ENCODE measurements around the gene ZMYM3.
A peak's percentile ranks its signal among the peaks of the same experiment; 100 is the strongest.
"Not testable (repeated sequence)": the region's sequence is repeated elsewhere in the genome, so short reads cannot be mapped to it uniquely, and the experiment has no call there.

Gene ZMYM3

DNA sequence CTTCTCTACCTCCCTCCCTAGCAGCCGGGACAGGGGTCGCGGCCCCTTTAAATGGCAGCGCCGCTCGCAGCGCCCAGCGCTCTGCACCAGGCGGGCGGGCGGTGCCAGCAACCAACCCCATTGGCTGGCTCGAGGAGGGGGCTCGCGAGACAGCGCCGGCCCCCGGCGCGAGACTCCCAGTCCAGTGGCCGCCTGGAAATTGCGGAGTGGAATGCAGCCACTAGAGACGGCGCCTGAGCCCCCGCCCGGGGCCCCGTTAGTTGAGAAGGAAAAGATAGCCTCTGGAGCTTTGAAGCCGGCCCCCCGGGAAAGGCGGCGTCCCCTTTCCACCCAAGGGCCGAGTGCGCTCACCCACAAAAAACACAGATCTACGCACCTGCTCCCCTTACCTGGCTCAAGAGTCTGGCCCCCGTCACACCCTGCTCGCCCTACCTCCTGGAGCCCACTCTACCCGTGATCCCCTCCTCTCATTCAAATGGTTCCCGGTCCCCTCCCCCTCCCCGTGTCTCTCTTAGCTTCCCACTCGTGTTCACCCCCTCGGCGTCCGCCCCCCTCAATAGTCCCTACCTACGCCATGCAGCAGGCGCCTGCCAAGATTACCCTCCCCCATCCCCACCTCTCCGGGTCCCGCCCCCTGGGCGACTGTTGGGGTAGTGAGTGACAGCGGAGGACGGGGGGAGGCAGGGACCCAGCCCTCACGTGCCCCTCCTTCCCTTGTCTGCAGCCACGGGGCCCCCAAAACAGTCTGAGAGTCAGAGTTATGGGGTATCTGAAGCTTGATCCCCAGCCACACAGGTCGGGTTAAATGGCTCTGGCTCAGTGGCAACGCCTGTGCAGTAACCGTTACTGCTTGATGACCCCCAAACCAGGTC, at the start of gene ZMYM3:
ZMYM3 (minus strand) TSS at position 49 of the 872 bp plus-strand sequence. CDS start 885 bp downstream, outside the sequence.
- peak; percentile 76 for DNase-seq

GRCh38 chrX:71302461-71303213, 48.7 kb upstream of the ZMYM3 start:
- no peak for DNase-seq

DNA sequence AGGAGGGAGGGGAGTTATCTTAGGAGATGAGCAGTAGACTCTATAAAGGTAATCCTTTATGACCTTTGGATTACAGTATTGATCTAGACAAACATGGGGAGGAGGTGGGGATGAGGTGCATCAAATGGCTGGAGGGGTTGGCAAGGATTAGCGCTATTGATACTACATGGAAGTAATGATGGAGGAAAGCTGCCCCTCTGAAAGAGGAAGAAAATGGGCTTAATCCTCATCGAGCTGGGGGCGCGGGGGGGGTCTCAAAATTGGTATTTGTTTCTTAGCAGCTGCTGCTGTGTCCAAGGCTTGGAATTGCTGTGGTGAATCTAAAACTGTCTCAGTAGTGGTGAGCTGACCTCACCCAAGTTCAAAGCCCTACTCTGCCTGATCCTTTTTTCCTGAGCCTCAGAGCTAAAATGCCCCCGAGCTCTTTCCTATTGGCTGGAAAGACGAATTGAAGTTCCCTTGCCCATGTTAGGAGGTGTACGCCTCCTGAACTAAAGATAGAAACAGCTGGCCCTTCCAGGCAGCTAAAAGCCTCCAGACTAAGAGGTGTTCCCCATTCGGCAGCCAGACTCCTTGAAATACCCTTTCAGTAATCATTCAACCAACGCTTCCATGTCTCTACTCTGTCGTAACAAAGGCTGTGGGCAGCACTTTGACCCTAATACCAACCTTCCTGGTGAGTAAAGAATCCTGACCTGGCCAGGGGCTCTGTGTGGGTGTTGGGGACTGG, 47.4 kb upstream of the ZMYM3 start, which contains the start of gene ITGB1BP2:
ITGB1BP2 (plus strand) TSS at position 556 of the 730 bp plus-strand sequence; CDS start at position 613, 57 bp downstream.
- no peak for DNase-seq

- DNase-seq, result not testable (repeated sequence)
Measured at GRCh38 chrX:71300495-71300894, 46.6 kb upstream of the ZMYM3 start.

DNA sequence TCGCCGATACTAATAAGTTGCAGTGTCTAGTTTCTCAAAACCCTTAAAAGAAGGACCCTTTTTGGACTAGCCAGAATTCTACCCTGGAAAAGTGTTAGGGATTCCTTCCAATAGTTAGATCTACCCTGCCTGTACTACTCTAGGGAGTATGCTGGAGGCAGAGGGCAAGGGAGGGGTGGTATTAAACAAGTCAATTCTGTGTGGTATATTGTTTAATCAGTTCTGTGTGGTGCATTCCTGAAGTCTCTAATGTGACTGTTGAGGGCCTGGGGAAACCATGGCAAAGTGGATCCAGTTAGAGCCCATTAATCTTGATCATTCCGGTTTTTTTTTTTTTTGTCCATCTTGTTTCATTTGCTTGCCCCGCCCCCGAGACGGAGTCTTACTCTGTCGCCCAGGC, 46.1 kb upstream of the ZMYM3 start:
- not testable (repeated sequence) for DNase-seq

GRCh38 chrX:71298119-71298518, 44.2 kb upstream of the ZMYM3 start:
- DNase-seq, result no peak

DNA sequence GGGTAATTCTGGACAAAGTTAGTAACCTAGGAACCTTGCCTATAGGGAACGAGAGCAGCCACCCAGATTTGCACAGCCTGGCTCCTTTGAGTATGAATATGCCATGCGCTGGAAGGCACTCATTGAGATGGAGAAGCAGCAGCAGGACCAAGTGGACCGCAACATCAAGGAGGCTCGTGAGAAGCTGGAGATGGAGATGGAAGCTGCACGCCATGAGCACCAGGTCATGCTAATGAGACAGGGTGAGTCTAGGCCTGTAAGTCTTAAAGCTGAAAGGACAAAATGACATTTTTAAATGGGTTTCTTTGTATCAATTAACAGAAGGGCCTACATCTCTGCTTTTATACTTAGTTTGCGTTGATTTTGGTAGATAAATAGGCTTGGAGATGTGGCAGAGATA, 42.9 kb upstream of the ZMYM3 start:
- no peak for DNase-seq

DNA sequence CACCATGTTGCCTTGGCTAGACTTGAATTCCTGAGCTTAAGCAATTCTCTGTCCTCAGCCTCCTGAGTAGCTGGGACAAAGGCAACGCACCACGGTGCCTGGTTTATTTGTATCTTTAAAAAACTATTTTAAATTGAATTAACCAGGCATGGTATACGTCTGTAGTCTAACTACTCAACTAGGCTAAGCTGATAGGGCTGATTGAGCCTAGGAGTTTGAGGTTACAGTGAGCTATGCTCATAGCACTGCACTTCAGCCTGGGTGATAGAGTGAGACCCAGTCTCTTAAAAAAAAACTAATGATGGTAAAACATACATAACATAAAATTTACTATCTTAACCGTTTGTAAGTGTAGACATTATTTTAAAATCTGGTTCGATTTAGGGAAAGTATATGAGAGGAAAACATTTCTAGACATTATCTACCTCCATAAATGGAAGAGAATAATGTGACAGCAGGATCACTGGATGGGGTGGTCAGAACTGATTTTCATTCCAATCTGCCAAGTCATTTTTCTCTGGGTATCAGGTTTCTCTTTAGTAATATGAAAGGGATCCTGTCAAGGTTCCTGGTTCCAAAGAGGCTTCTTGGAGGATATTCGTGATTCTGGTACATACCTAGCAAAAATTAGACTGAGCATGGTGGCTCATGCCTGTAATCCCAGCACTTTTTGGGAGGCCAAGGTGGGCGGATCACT, 38.9 kb upstream of the ZMYM3 start:
- no peak for DNase-seq

DNA sequence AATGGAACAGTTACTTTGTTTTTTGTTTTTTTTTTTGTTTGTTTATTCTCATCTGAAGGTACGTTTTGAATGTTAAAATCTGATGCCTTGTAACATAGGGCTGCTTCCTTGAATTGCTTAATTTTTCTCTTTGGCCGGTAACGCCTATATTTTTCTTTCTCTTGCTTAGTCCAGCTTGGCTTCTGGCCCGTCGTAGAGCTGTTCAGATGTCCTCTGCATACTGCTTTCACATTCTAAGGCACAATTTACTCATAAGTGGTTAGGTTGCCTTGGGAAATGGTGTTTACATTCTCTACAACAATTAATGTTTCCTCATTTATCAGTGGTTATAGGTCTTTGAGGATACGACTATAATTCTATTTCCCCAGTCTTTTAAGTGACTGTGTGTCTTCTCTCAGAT, 37.4 kb upstream of the ZMYM3 start:
- no peak for DNase-seq

GRCh38 chrX:71285929-71286328, 32.0 kb upstream of the ZMYM3 start:
- no peak for DNase-seq

- DNase-seq, result peak; percentile 97
Measured at GRCh38 chrX:71283403-71284143, 29.6 kb upstream of the ZMYM3 start, which contains the start of gene NONO. Gene NONO (plus strand): TSS chrX:71283635. CDS start chrX:71290638, 7,003 bp downstream.

GRCh38 chrX:71282514-71283402, 28.8 kb upstream of the ZMYM3 start:
- no peak for DNase-seq

DNA sequence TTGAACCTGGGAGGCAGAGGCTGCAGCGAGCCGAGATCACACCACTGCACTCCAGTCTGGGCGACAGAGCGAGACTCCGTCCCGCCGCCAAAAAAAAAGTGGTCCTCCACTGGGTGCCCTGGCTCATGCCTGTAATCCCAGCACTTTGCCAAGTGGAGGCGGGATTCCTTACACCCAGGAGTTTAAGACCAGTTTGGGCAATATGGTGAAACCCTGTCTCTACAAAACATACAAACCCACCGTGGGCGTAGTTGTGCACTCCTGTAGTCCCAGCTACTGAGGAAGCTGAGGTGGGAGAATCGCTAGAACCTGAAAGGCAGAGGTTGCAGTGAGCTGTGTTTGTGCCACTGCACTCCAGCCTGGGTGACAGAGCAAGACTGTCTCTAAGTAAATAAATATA, 27.4 kb upstream of the ZMYM3 start:
- not testable (repeated sequence) for DNase-seq

DNA sequence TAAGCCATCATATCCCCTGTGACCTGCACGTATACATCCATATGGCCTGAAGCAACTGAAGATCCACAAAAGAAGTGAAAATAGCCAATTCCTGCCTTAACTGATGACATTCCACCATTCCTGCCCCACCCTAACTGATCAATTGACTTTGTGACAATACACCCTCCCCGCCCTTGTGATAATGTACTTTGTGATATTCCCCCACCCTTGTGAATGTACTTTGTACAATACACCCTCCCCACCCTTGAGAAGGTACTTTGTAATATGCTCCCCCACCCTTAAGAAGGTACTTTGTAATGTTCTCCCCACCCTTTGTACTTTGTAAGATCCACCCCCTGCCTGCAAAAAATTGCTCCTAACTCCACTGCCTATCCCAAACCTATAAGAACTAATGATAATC, 18.4 kb upstream of the ZMYM3 start:
- DNase-seq, result not testable (repeated sequence)

DNA sequence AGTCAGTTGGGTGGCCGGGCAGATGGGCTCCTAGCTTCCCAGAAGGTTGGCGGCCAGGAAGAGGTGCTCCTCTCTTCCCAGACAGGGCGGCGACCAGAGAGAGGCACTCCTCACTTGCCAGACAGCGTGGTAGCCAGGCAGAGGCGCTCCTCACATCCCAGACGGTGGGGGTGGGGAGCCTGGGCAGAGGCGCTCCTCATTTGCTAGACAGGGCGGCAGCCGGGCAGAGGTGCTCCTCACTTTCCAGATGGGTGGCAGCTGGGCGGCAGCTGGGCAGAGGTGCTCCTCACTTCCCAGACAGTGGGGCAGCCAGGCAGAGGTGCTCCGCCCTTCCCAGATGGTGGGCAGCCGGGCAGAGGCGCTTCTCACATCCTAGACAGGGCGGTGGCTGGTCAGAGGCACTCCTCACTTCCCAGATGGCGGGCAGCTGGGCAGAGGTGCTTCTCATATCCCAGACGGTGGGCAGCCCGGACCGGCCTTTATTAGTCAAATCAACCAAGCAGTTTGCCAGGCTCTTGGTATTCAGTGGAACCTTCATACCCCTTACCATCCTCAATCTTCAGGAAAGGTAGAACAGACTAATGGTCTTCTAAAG, 16.0 kb upstream of the ZMYM3 start:
- no peak for DNase-seq

DNA sequence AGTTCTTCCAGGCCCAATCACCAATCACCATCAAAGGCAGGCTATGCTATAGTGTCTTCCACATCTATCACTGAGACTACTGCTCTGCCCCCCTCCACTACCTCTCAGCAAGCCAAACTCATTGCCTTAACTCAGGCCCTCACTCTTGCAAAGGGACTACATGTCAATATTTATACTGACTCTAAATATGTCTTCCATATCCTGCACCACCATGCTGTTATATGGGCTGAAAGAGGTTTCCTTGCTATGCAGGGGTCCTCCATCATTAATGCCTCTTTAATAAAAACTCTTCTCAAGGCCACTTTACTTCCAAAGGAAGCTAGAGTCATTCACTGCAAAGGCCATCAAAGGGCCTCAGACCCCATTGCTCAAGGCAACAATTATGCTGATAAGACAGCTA, 14.7 kb upstream of the ZMYM3 start:
- not testable (repeated sequence) for DNase-seq

DNA sequence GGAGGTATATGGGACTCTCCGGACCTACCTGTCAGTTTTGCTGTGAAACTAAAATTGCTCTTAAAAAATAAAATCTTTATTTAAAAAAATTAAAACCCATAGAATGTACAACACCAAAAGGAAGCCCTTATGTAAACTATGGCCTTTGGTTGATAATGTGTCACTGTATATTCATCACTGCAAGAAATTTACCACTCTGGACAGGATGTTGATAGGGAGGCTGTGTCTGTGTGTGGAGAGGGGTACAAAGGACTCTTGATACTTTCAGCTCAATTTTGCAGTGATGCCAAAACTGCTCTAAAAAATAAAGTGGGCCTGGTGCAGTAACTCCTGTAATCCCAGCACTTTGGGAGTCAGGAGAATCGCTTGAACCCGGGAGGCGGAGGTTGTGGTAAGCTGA, 2.9 kb upstream of the ZMYM3 start:
- peak; percentile 1 for DNase-seq

DNA sequence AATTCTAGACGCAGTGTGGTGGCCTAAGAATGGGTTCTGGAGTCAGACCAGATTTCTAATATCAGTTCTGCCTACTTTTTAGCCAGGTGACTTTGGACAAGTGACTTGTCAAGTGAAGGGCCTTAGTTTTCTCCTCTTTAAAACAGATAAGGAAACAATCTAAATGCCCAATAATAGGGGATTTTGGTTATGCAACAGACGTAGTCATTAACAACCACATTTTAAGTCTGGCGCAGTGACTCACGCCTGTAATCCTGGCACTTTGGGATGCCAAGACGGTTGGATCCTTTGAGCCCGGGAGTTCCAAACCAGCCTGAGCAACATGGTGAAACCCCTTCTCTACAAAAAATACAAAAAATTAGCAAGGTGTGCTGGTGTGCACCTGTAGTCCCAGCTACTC, 2.1 kb upstream of the ZMYM3 start:
- DNase-seq, result no peak

GRCh38 chrX:71253253-71254091, 468 bp downstream of the ZMYM3 start:
- no peak for DNase-seq
